ENCODE measurements around the gene SLC12A3. TPM values are rescaled to one million over a fixed set of nuclear protein-coding genes. Genes with fewer than 3 reads are reported as not detected.

The SLC12A3 gene
- total RNA-seq, 4 donors from 2014 or later = not detected

DNA sequence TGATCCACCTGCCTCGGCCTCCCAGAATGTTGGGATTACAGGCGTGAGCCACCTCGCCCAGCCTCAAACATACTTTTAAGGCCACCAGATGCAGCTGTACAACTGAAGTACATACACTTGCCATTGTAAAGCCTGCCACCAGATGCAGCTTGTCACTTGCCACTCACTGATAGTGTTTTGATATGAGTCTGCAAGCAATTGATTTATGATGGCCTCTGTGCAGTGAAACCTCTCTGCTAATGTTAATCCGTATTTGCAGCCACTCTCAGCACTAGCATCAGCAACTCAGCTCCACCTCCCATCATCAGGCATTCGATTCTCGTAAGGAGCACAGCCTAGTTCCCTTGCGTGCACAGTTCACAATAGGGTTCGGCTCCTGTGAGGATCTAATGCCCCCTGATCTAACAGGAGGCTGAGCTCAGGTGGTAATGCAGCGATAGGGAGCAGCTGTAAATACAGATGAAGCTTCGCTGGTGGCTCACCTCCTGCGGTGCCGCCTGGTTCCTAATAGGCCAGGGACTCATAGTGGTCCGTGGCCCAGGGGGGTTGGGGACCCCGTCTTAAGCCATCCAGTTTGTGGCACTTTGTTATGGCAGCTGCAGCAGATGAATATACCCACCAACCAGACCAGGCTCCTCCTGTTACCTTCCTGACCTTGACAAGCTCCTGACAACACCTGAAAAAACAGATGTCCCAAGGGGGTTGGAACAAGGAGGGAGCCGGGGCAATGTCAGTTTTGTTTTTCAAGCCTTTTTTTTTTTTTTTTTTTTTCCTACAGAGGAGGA is 65.7 kb downstream of the SLC12A3 start:
- no peak for DNase-seq
- peaks cover 0 to 10% (median 0%) of the 10 kb centered on the region in 3 donors for H3K36me3 ChIP-seq
- intact Hi-C loops (cut with DNase I) = no loop called here

DNA sequence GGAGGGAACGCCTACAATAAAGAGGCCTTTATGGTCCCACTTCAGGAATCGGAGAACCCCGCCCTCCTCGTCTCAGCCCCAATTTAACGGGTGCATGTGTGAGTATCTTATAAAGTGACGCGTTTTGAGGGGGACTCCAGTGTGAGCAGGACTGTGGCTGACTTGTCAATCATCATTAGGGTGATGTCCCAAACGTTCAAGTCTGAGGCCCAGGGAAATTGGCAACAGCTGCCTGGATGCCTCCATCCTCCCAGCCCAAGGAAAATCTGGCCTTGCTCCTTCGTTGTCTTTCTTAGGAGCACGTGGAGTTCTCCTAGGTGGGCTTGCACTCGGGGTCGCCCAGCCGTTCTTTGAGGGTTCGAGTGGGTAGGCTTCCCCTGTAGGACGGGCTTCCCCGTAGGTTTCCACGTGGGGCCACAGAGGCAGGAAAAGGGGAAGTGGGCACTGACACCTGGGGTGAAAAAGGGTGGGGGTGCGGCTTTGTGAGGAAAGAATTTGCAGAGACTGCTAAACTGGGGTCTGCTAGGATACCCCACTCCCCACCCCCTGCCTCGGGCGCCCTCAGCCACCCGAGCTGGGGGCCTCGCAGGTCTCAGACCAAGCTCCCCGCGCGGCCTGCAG is 66.4 kb downstream of the SLC12A3 start:
- Histone ChIP-seq H3K36me3 (peaks cover 0 to 17% (median under 1%) of the 10 kb centered on the region in 3 donors), H3K4me1 (peaks cover 20 to 44% (median 25%) of the 10 kb centered on the region in 3 donors), H3K4me3 (peak overlapping the region; percentile 73 to 90 (median 78)), H3K27ac (peak overlapping the region; percentile 96 to 99 (median 98)), H3K27me3 (no peaks in the 10 kb centered on the region), H3K9me3 (no peaks in the 10 kb centered on the region)
- intact Hi-C loops (cut with DNase I) = no loop called here
- TF ChIP-seq POLR2A (IDR thresholded peaks at IDR 0.05) = peak in 1 of 4 donors; percentile 44
- TF ChIP-seq, protein P1, sequence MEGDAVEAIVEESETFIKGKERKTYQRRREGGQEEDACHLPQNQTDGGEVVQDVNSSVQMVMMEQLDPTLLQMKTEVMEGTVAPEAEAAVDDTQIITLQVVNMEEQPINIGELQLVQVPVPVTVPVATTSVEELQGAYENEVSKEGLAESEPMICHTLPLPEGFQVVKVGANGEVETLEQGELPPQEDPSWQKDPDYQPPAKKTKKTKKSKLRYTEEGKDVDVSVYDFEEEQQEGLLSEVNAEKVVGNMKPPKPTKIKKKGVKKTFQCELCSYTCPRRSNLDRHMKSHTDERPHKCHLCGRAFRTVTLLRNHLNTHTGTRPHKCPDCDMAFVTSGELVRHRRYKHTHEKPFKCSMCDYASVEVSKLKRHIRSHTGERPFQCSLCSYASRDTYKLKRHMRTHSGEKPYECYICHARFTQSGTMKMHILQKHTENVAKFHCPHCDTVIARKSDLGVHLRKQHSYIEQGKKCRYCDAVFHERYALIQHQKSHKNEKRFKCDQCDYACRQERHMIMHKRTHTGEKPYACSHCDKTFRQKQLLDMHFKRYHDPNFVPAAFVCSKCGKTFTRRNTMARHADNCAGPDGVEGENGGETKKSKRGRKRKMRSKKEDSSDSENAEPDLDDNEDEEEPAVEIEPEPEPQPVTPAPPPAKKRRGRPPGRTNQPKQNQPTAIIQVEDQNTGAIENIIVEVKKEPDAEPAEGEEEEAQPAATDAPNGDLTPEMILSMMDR (IDR thresholded peaks at IDR 0.05) = no peak
- 44 to 50% methylated on average over 12 to 14 of the region's 25 CpGs for WGBS, 2 donors
- DNase-seq = peak; percentile 60

More for the DNA sequence above, 65.7 kb downstream of the SLC12A3 start:
- WGBS, 2 donors = 77 to 91% methylated on average over 9 to 12 of the region's 15 CpGs
- TF ChIP-seq, protein P1 (IDR thresholded peaks at IDR 0.05) = no peak
- TF ChIP-seq POLR2A (IDR thresholded peaks at IDR 0.05) = no peak
- peak overlapping the region; percentile 35 to 99 (median 98) for H3K27ac ChIP-seq
- H3K27me3 ChIP-seq = no peaks in the 10 kb centered on the region
- H3K9me3 ChIP-seq = no peaks in the 10 kb centered on the region
- H3K4me1 ChIP-seq = peaks cover 20 to 37% (median 23%) of the 10 kb centered on the region in 3 donors
- no peak overlapping the region for H3K4me3 ChIP-seq

DNA sequence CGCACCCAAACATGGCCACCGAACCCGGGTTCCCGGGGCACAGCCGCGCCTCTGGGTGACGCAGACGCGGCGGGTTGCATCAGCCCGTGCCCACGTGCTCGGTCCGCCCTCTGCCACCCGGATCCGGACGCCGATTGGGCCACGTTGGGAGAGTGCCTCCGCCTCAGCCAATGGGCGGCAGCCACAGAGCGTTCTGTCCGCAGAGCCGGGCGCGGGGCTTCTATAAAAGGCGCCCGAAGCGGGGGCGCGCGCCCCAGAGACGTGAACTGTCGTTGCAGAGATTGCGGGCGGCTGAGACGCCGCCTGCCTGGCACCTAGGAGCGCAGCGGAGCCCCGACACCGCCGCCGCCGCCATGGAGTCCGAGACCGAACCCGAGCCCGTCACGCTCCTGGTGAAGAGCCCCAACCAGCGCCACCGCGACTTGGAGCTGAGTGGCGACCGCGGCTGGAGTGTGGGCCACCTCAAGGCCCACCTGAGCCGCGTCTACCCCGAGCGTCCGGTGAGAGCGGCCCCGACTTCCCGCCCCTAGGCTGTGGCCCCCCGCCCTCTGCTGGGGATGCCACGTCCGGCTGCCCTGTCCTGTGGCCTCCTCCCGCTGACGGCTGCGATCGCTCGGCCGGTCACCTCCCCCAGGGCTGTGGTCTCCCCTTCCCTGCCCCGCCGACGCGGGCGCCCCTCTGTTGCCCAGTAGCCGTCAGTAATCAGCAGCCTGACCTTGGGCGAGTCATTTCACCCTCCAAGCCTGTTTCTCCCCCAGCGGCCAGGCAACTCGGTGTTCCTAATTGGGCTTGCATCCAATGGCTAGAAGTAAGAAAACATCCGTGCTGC is 67.1 kb downstream of the SLC12A3 start, which contains the start of gene HERPUD1:
Gene HERPUD1, plus strand, starts transcription at position 251 of the 829 bp plus-strand sequence. Its CDS starts 103 bp downstream, at position 354.
- DNase-seq = peak; percentile 87
- peaks cover 20 to 51% (median 29%) of the 10 kb centered on the region in 3 donors for H3K4me1 ChIP-seq
- intact Hi-C loops (cut with DNase I) = no loop called here

DNA sequence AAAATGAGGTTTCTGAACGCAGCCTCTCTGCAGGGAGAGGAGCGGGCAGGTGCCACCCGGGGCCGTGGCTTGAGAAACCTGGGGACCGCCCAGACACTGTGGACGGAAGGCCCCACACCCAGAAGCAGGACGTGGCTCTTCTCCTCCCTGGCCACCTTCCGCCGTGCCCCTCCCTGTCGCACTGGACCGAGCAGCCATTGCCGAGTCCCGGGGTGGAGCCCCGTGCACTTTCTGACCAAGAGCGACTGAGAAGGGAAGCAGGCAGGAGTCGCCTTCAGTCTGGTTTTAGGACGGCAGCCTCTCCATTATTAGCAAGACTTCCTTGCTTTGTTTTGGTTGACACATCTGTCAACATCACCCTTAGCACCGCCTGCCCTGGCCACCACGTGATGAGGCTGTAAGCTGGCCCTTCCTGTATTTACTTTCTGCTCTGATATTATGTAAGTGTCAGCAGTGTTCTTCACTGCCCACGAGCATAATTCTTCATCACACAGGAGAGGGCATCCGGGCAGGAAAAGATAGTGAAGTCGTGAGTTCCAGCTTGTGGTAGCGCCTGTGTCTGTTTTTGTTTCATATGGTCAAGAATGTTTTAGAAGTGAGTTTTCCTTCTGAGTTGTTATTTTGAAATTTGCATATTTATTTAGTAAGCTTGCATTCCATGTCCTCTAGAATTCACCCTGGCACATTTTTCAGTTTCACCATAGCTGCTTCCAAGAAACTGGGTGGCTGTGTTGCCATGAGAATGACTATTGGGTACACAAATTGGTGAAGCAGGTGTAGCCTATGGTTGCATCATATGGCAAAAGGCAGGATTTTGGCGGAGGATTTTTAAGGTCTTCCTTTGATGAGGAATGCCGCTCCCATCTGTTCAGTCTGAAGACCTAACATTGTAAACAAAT is 68.0 kb downstream of the SLC12A3 start:
- H3K4me1 ChIP-seq = peaks cover 20 to 60% (median 29%) of the 10 kb centered on the region in 3 donors
- intact Hi-C loops (cut with DNase I) = no loop called here
- 3 to 7% methylated on average over 12 to 17 of the region's 25 CpGs for WGBS, 2 donors

More for the DNA sequence above, 67.1 kb downstream of the SLC12A3 start, which contains the start of gene HERPUD1:
- Histone ChIP-seq H3K4me3 (peak within 1 kb of the TSS; percentile 73 to 90 (median 78)), H3K27ac (peak within 1 kb of the TSS; percentile 96 to 99 (median 98)), H3K36me3 (peaks cover 0 to 25% (median 8%) of the 10 kb centered on the region in 3 donors), H3K27me3 (no peaks in the 10 kb centered on the region), H3K9me3 (no peaks in the 10 kb centered on the region)
- peak in 3 of 4 donors; percentile 1 to 97 (median 95) for TF ChIP-seq POLR2A (IDR thresholded peaks at IDR 0.05)
- TF ChIP-seq, protein P1 (IDR thresholded peaks at IDR 0.05) = peak in 3 of 6 experiments; percentile 11 to 35 (median 24)
- WGBS, 2 donors = 0% methylated on average over 1 of the region's 83 CpGs

More for the DNA sequence above, 68.0 kb downstream of the SLC12A3 start:
- DNase-seq = no peak
- no peaks in the 10 kb centered on the region for H3K9me3 ChIP-seq
- no peaks in the 10 kb centered on the region for H3K27me3 ChIP-seq
- peak overlapping the region; percentile 73 to 90 (median 78) for H3K4me3 ChIP-seq
- H3K36me3 ChIP-seq = peaks cover under 1 to 33% (median 8%) of the 10 kb centered on the region in 3 donors
- TF ChIP-seq, protein P1 (IDR thresholded peaks at IDR 0.05) = peak in 1 of 6 experiments; percentile 18
- TF ChIP-seq POLR2A (IDR thresholded peaks at IDR 0.05) = peak in 3 of 4 donors; percentile 38 to 71 (median 60)
- peak overlapping the region; percentile 96 to 99 (median 98) for H3K27ac ChIP-seq
